CD14-positive monocyte (primary cell): ENCODE results near the gene STAC. TPM values are rescaled to one million over a fixed set of nuclear protein-coding genes. Genes with fewer than 3 reads are reported as not detected.

ENCODE experiments used
- DNase-seq, 3 donors: peaks; one replicate each; pipeline ENCODE4 v3.0.0-alpha.2; 2011 to 2022
- H2AFZ ChIP-seq: 2 replicates; pipeline ENCODE4 v1.6.0; 2012; ENCODE audit warnings: mild to moderate bottlenecking, low read depth, low read length, inconsistent platforms; ENCODE audit not compliant: insufficient read depth, poor library complexity, severe bottlenecking
- H3K27ac ChIP-seq, 2 donors: 1 replicate in 1 of 2; 2 replicates in 1 of 2; pipeline ENCODE4 v1.5.1; 2012 to 2013; ENCODE audit warnings: low read length in 2 of 2, control low read depth in 1 of 2, inconsistent platforms in 1 of 2, low read depth in 1 of 2, mild to moderate bottlenecking in 1 of 2
- H3K27me3 ChIP-seq, 2 donors: one replicate each; pipeline versions ENCODE4 v1.6.0 to v1.6.1; 2011 to 2013; ENCODE audit warnings: low read length in 2 of 2; ENCODE audit not compliant: control insufficient read depth in 2 of 2, insufficient read depth in 2 of 2
- H3K36me3 ChIP-seq, 2 donors: replicated peaks in 1 of 2; 1 replicate in 1 of 2; 2 replicates in 1 of 2; pipeline versions ENCODE4 v1.5.1 to v1.6.1; 2012 to 2013; ENCODE audit warnings: low read length in 2 of 2, control low read depth in 1 of 2, inconsistent platforms in 1 of 2, mild to moderate bottlenecking in 1 of 2; ENCODE audit not compliant: insufficient read depth in 2 of 2, control insufficient read depth in 1 of 2
- H3K4me1 ChIP-seq, 2 donors: 1 replicate in 1 of 2; 2 replicates in 1 of 2; pipeline versions ENCODE4 v1.5.1 to v1.6.1; 2012 to 2013; ENCODE audit warnings: low read length in 2 of 2, control low read depth in 1 of 2, inconsistent platforms in 1 of 2, mild to moderate bottlenecking in 1 of 2, moderate library complexity in 1 of 2; ENCODE audit not compliant: insufficient read depth in 2 of 2, control insufficient read depth in 1 of 2
- H3K4me2 ChIP-seq: replicated peaks from 2 replicates; pipeline ENCODE3; 2012; ENCODE audit warnings: low read length, moderate library complexity, mild to moderate bottlenecking; ENCODE audit not compliant: poor library complexity, severe bottlenecking; ENCODE audit errors: extremely low read depth
- H3K4me3 ChIP-seq, 3 experiments: fragments of 200-600 bp in 1 of 3; sonication (generic) in 1 of 3; replicated peaks in 1 of 3; 1 replicate in 2 of 3; 2 replicates in 1 of 3; pipeline ENCODE4 v1.5.1; 2011 to 2013; ENCODE audit warnings: low read length in 3 of 3, mild to moderate bottlenecking in 3 of 3, control low read depth in 2 of 3, low read depth in 2 of 3, inconsistent platforms in 1 of 3, moderate library complexity in 1 of 3
- H3K79me2 ChIP-seq: 2 replicates; pipeline ENCODE4 v1.6.0; 2012; ENCODE audit warnings: mild to moderate bottlenecking, control low read depth, inconsistent platforms, low read length, moderate library complexity; ENCODE audit not compliant: insufficient read depth
- H3K9ac ChIP-seq: 2 replicates; pipeline ENCODE4 v1.6.0; 2017; ENCODE audit warnings: low read length, mild to moderate bottlenecking; ENCODE audit not compliant: insufficient read depth, poor library complexity, severe bottlenecking
- H3K9me3 ChIP-seq, 2 donors: replicated peaks in 1 of 2; 1 replicate in 1 of 2; 2 replicates in 1 of 2; pipeline versions ENCODE4 v1.5.1 to v1.6.1; 2012 to 2013; ENCODE audit warnings: low read length in 2 of 2, control low read depth in 1 of 2; ENCODE audit not compliant: control insufficient read depth in 1 of 2, insufficient read depth in 1 of 2
- H4K20me1 ChIP-seq: 2 replicates; pipeline ENCODE4 v1.6.0; 2012; ENCODE audit warnings: mild to moderate bottlenecking, low read length, control low read depth, moderate library complexity; ENCODE audit not compliant: insufficient read depth
- H3K27ac Mint-ChIP-seq, 7 donors: one replicate each; pipeline ENCODE4 v1.8.0; 2020; ENCODE audit warnings: mild to moderate bottlenecking in 7 of 7, mixed read lengths in 7 of 7, moderate library complexity in 6 of 7, inconsistent platforms in 2 of 7
- H3K27me3 Mint-ChIP-seq, 3 donors: one replicate each; pipeline ENCODE4 v1.8.0; 2021 to 2022; ENCODE audit warnings: low read depth in 3 of 3, mild to moderate bottlenecking in 3 of 3, mixed read lengths in 3 of 3, moderate library complexity in 3 of 3, inconsistent platforms in 1 of 3
- H3K36me3 Mint-ChIP-seq, 2 donors: one replicate each; pipeline ENCODE4 v1.8.0; 2020; ENCODE audit warnings: mixed read lengths in 2 of 2, inconsistent platforms in 1 of 2, mild to moderate bottlenecking in 1 of 2
- H3K4me1 Mint-ChIP-seq: one replicate; pipeline ENCODE4 v1.8.0; 2020; ENCODE audit warnings: mild to moderate bottlenecking, mixed read lengths
- H3K4me3 Mint-ChIP-seq, 2 donors: one replicate each; pipeline ENCODE4 v1.8.0; 2020; ENCODE audit warnings: mild to moderate bottlenecking in 2 of 2, mixed read lengths in 2 of 2, moderate library complexity in 1 of 2
- H3K9me3 Mint-ChIP-seq, 7 donors: one replicate each; pipeline ENCODE4 v1.8.0; 2020 to 2022; ENCODE audit warnings: mixed read lengths in 7 of 7, mild to moderate bottlenecking in 6 of 7, moderate library complexity in 6 of 7, inconsistent platforms in 2 of 7
- CTCF ChIP-seq: fragments of 200-600 bp; IDR thresholded peaks from one replicate; pipeline ENCODE4 v1.8.0; 2022; ENCODE audit warnings: antibody characterized with exemption, mild to moderate bottlenecking
- WGBS: methylation state at CpG from one replicate; pipeline ENCODE4 v1.1.5; 2013; ENCODE audit warnings: missing lambda C conversion rate; ENCODE audit not compliant: insufficient coverage; 5-methylcytosine and 5-hydroxymethylcytosine counted together
- intact Hi-C, 2 donors: fragments of 100-400 bp; cut with micrococcal nuclease; formaldehyde crosslinking; loops; one replicate each; pipeline versions ENCODE4 v1.15.0 to v1.15.1; 2023
- polyA plus RNA-seq, 3 donors: library from polyadenylated mRNA; depleted of rRNA in 1 of 3; unstranded in 2 of 3; stranded (reverse) in 1 of 3; fragments of 300-500 nt in 2 of 3; fragments of >200 nt in 1 of 3; fragmentation: Illumina TruSeq in 2 of 3; gene quantifications; 1 replicate in 2 of 3; 2 replicates in 1 of 3; pipeline ENCODE4 v1.2.3, GENCODE V29; 2012 to 2021

STAC gene
- polyA plus RNA-seq, 3 donors = 0.10 to 0.40 (median 0.12) TPM

GRCh38 chr3:36538136-36538749 lies 157.9 kb downstream of the STAC start:
- Mint-ChIP-seq H3K4me3 (no peak overlapping the region), H3K4me1 (no peaks in the 10 kb centered on the region), H3K27me3 (peaks cover 0 to 1% (median 0%) of the 10 kb centered on the region in 3 donors), H3K27ac (no peak overlapping the region), H3K9me3 (peaks cover 2 to 6% (median 5%) of the 10 kb centered on the region in 7 donors), H3K36me3 (peaks cover 0 to 2% of the 10 kb centered on the region in 2 donors)
- Histone ChIP-seq H3K4me1 (no peaks in the 10 kb centered on the region), H3K27me3 (no peaks in the 10 kb centered on the region), H3K79me2 (no peaks in the 10 kb centered on the region), H3K9me3 (no peaks in the 10 kb centered on the region), H4K20me1 (no peaks in the 10 kb centered on the region), H3K27ac (no peak overlapping the region), H3K36me3 (no peaks in the 10 kb centered on the region), H2AFZ (no peak overlapping the region), H3K9ac (no peak overlapping the region), H3K4me2 (no peak overlapping the region), H3K4me3 (no peak overlapping the region)
- no CpG with 5 or more reads among the region's 4 CpGs for WGBS
- DNase-seq = no peak
- intact Hi-C loops = no loop called here
- no peak for TF ChIP-seq CTCF

GRCh38 chr3:36540888-36541518 lies 160.7 kb downstream of the STAC start:
- Histone ChIP-seq H3K4me3 (no peak overlapping the region), H3K9ac (no peak overlapping the region), H4K20me1 (no peaks in the 10 kb centered on the region), H3K4me2 (no peak overlapping the region), H3K27me3 (no peaks in the 10 kb centered on the region), H3K36me3 (no peaks in the 10 kb centered on the region), H2AFZ (no peak overlapping the region), H3K79me2 (no peaks in the 10 kb centered on the region), H3K27ac (no peak overlapping the region), H3K9me3 (no peaks in the 10 kb centered on the region), H3K4me1 (no peaks in the 10 kb centered on the region)
- Mint-ChIP-seq H3K36me3 (peaks cover 0 to 2% of the 10 kb centered on the region in 2 donors), H3K4me3 (no peak overlapping the region), H3K9me3 (peaks cover 0 to 6% (median 5%) of the 10 kb centered on the region in 7 donors), H3K27me3 (peaks cover 0 to 1% (median 0%) of the 10 kb centered on the region in 3 donors), H3K27ac (no peak overlapping the region), H3K4me1 (no peaks in the 10 kb centered on the region)
- WGBS = no CpG with 5 or more reads among the region's 3 CpGs
- peak; percentile 86 for TF ChIP-seq CTCF
- intact Hi-C loops = no loop called here
- DNase-seq = peak in 2 of 3 donors; percentile 3 to 8
